H1 (cell line): ENCODE data around the gene TMEM150A. TPM values are rescaled to one million over a fixed set of nuclear protein-coding genes. Genes with fewer than 3 reads are reported as not detected.

Experiments used
- CTCF ChIA-PET: fragments of 300-600 bp; sonication (Branson Sonifier 250); formaldehyde crosslinking; loops from one replicate; lab custom pipeline; 2021; ENCODE audit not compliant: partially characterized antibody; lab: Charles Lee
- POLR2A ChIA-PET: fragments of 300-600 bp; sonication (Branson Sonifier 250); formaldehyde crosslinking; loops from one replicate; lab custom pipeline; 2021; ENCODE audit warnings: inconsistent platforms; ENCODE audit not compliant: partially characterized antibody; lab: Charles Lee
- DNase-seq, 2 experiments: peaks; one replicate each; pipeline versions ENCODE4 v3.0.0 to v3.0.0-alpha.2; 2010 to 2022; ENCODE audit warnings: low spot score in 2 of 2, low read depth in 1 of 2, mixed read lengths in 1 of 2
- FAIRE-seq: peaks from 2 replicates; lab custom pipeline; 2011; peaks lifted over from hg19 to GRCh38; lab: Jason Lieb, UNC
- H2AFZ ChIP-seq: 2 replicates; pipeline ENCODE4 v1.8.1; 2012; ENCODE audit warnings: low read length, inconsistent platforms
- H2AK5ac ChIP-seq: 2 replicates; pipeline ENCODE4 v1.6.1; 2013; ENCODE audit warnings: low read depth, low read length
- H2BK120ac ChIP-seq: replicated peaks from 2 replicates; pipeline ENCODE3; 2013; ENCODE audit warnings: low read depth, low read length, inconsistent platforms
- H2BK12ac ChIP-seq: 2 replicates; pipeline ENCODE4 v1.6.1; 2013; ENCODE audit warnings: low read depth, low read length
- H2BK15ac ChIP-seq: 2 replicates; pipeline ENCODE4 v1.6.1; 2013; ENCODE audit warnings: low read length
- H2BK20ac ChIP-seq: 2 replicates; pipeline ENCODE4 v1.6.1; 2013; ENCODE audit warnings: low read length
- H2BK5ac ChIP-seq: 2 replicates; pipeline ENCODE4 v1.6.1; 2013; ENCODE audit warnings: low read depth, low read length
- H3K14ac ChIP-seq: 2 replicates; pipeline ENCODE4 v1.6.1; 2013; ENCODE audit warnings: inconsistent platforms; ENCODE audit not compliant: insufficient read length
- H3K18ac ChIP-seq: 2 replicates; pipeline ENCODE4 v1.6.1; 2013; ENCODE audit warnings: low read length; ENCODE audit errors: extremely low read depth
- H3K23ac ChIP-seq: 2 replicates; pipeline ENCODE4 v1.6.1; 2013; ENCODE audit warnings: inconsistent platforms; ENCODE audit not compliant: insufficient read length
- H3K23me2 ChIP-seq: 2 replicates; pipeline ENCODE4 v1.6.1; 2013; ENCODE audit warnings: low read depth, low read length
- H3K27ac ChIP-seq: 2 replicates; pipeline ENCODE4 v1.6.1; 2011; ENCODE audit warnings: low read depth, low read length, inconsistent platforms
- H3K27me3 ChIP-seq, 4 experiments: replicated peaks in 1 of 4; 1 replicate in 1 of 4; 2 replicates in 3 of 4; pipeline versions ENCODE4 v1.6.1 to v1.8.1; 2011 to 2013; ENCODE audit warnings: low read length in 3 of 4, mild to moderate bottlenecking in 3 of 4, inconsistent platforms in 2 of 4, mixed read lengths in 2 of 4, moderate library complexity in 1 of 4; ENCODE audit not compliant: control insufficient read depth in 3 of 4, insufficient read depth in 3 of 4; ENCODE audit errors: extremely low read depth in 1 of 4
- H3K36me3 ChIP-seq, 4 experiments: 2 replicates each; pipeline versions ENCODE4 v1.6.1 to v1.8.1; 2011 to 2013; ENCODE audit warnings: mild to moderate bottlenecking in 4 of 4, low read length in 3 of 4, moderate library complexity in 2 of 4, control low read depth in 1 of 4, inconsistent platforms in 1 of 4; ENCODE audit not compliant: insufficient read depth in 4 of 4, control insufficient read depth in 2 of 4
- H3K4ac ChIP-seq: replicated peaks from 2 replicates; pipeline ENCODE3; 2013; ENCODE audit warnings: low read length, low read depth, mixed read lengths, inconsistent platforms; ENCODE audit not compliant: insufficient read length
- H3K4me1 ChIP-seq, 4 experiments: replicated peaks in 1 of 4; 1 replicate in 1 of 4; 2 replicates in 3 of 4; pipeline versions ENCODE4 v1.6.1 to v1.8.1; 2011 to 2013; ENCODE audit warnings: low read length in 3 of 4, inconsistent platforms in 2 of 4, mixed read lengths in 1 of 4; ENCODE audit not compliant: insufficient read depth in 4 of 4, control insufficient read depth in 3 of 4
- H3K4me2 ChIP-seq, 2 experiments: 2 replicates each; pipeline versions ENCODE4 v1.6.1 to v1.8.1; 2011 to 2013; ENCODE audit warnings: low read depth in 2 of 2, low read length in 2 of 2, control low read depth in 1 of 2, inconsistent platforms in 1 of 2, mild to moderate bottlenecking in 1 of 2; ENCODE audit not compliant: insufficient read depth in 1 of 2
- H3K4me3 ChIP-seq, 4 experiments: fragments of 200-600, 300-600 bp in 1 of 4; sonication (generic), shearing (Covaris generic), sonication (Bioruptor Twin) in 1 of 4; 2 replicates each; pipeline versions ENCODE4 v1.5.1 to v1.8.1; 2011 to 2016; ENCODE audit warnings: low read length in 4 of 4, low read depth in 3 of 4, control low read depth in 2 of 4, inconsistent platforms in 2 of 4, mild to moderate bottlenecking in 2 of 4, mixed read lengths in 1 of 4, moderate library complexity in 1 of 4; ENCODE audit not compliant: insufficient read depth in 2 of 4; ENCODE audit errors: extremely low read depth in 1 of 4
- H3K56ac ChIP-seq: replicated peaks from 2 replicates; pipeline ENCODE3; 2013; ENCODE audit warnings: low read depth, mild to moderate bottlenecking, mixed read lengths, low read length, inconsistent platforms; ENCODE audit not compliant: insufficient read length
- H3K79me1 ChIP-seq: 2 replicates; pipeline ENCODE4 v1.6.1; 2013; ENCODE audit warnings: low read depth, low read length, control low read depth
- H3K79me2 ChIP-seq, 2 experiments: 2 replicates each; pipeline versions ENCODE4 v1.6.1 to v1.8.1; 2012 to 2013; ENCODE audit warnings: low read length in 2 of 2, mild to moderate bottlenecking in 2 of 2, inconsistent platforms in 1 of 2; ENCODE audit not compliant: insufficient read depth in 2 of 2, control insufficient read depth in 1 of 2
- H3K9ac ChIP-seq, 4 experiments: replicated peaks in 1 of 4; 1 replicate in 1 of 4; 2 replicates in 3 of 4; pipeline versions ENCODE4 v1.6.1 to v1.8.1; 2011 to 2013; ENCODE audit warnings: low read depth in 3 of 4, low read length in 3 of 4, control low read depth in 2 of 4, mild to moderate bottlenecking in 2 of 4, moderate library complexity in 2 of 4, inconsistent platforms in 1 of 4; ENCODE audit errors: extremely low read depth in 1 of 4
- H3K9me3 ChIP-seq, 2 experiments: 2 replicates each; pipeline versions ENCODE4 v1.6.1 to v1.8.1; 2012 to 2013; ENCODE audit warnings: mild to moderate bottlenecking in 2 of 2, moderate library complexity in 2 of 2, control low read depth in 1 of 2, inconsistent platforms in 1 of 2, low read depth in 1 of 2, low read length in 1 of 2, mixed read lengths in 1 of 2; ENCODE audit not compliant: insufficient read depth in 2 of 2
- H4K20me1 ChIP-seq, 2 experiments: replicated peaks in 1 of 2; 2 replicates each; pipeline versions ENCODE3 to v1.8.1; 2011 to 2013; ENCODE audit warnings: inconsistent platforms in 2 of 2, low read length in 2 of 2, mild to moderate bottlenecking in 1 of 2; ENCODE audit not compliant: insufficient read depth in 2 of 2, control insufficient read depth in 1 of 2
- H4K5ac ChIP-seq: 2 replicates; pipeline ENCODE4 v1.6.1; 2013; ENCODE audit warnings: low read length, low read depth, mixed read lengths, inconsistent platforms; ENCODE audit not compliant: insufficient read length
- H4K8ac ChIP-seq: 2 replicates; pipeline ENCODE4 v1.8.0; 2013; ENCODE audit warnings: mild to moderate bottlenecking, moderate library complexity, low read length, inconsistent platforms; ENCODE audit not compliant: insufficient read depth; ENCODE audit errors: extremely low read depth
- H4K91ac ChIP-seq: replicated peaks from 2 replicates; pipeline ENCODE3; 2013; ENCODE audit warnings: low read length, mixed read lengths, inconsistent platforms; ENCODE audit not compliant: insufficient read length
- BACH1 ChIP-seq: IDR thresholded peaks from 2 replicates; pipeline ENCODE4 v1.6.1; 2012; ENCODE audit warnings: low read length, improper control_type of control experiment
- BRCA1 ChIP-seq: IDR thresholded peaks from 2 replicates; pipeline ENCODE4 v1.6.1; 2012; ENCODE audit warnings: low read depth, low read length, improper control_type of control experiment
- CHD1 ChIP-seq: IDR thresholded peaks from 2 replicates; pipeline ENCODE4 v1.6.1; 2012; ENCODE audit warnings: low read depth, low read length, improper control_type of control experiment
- CREB1 ChIP-seq: IDR thresholded peaks from 2 replicates; pipeline ENCODE4 v1.6.1; 2012; ENCODE audit warnings: inconsistent platforms
- GTF2F1 ChIP-seq: IDR thresholded peaks from 2 replicates; pipeline ENCODE4 v1.6.1; 2012; ENCODE audit warnings: low read depth, low read length, improper control_type of control experiment, borderline replicate concordance
- KDM4A ChIP-seq: IDR thresholded peaks from one replicate; pipeline ENCODE4 v1.7.1; 2012; ENCODE audit warnings: low read depth, mild to moderate bottlenecking, moderate library complexity, low read length, inconsistent platforms; ENCODE audit not compliant: severe bottlenecking
- ZNF274 ChIP-seq: IDR thresholded peaks from 2 replicates; pipeline ENCODE4 v1.7.0; 2012; ENCODE audit warnings: low read length, borderline replicate concordance; ENCODE audit errors: extremely low read depth
- WGBS, 2 experiments: shearing (Covaris generic) in 1 of 2; methylation state at CpG; one replicate each; pipeline versions ENCODE4 v1.1.6 to v1.1.7; 2013 to 2015; ENCODE audit warnings: low lambda C conversion rate in 2 of 2, mixed read lengths in 2 of 2, inconsistent platforms in 1 of 2, low coverage in 1 of 2, missing lambda C conversion rate in 1 of 2; ENCODE audit not compliant: insufficient replicate concordance in 2 of 2, insufficient coverage in 1 of 2, insufficient read length in 1 of 2; ENCODE audit errors: extremely low coverage in 1 of 2, missing lambda C conversion rate in 1 of 2; 5-methylcytosine and 5-hydroxymethylcytosine counted together
- polyA plus RNA-seq, 7 experiments: library from polyadenylated mRNA; depleted of rRNA in 3 of 7; stranded (reverse) in 5 of 7; unstranded in 2 of 7; fragments of >200 nt in 5 of 7; fragments of 200-250 nt in 2 of 7; gene quantifications; 1 replicate in 5 of 7; 2 replicates in 1 of 7; 4 replicates in 1 of 7; pipeline versions ENCODE4 v1.2.1 to v1.2.3, GENCODE V29; 2011 to 2013; ENCODE audit warnings: missing spikeins in 2 of 7, mixed read lengths in 2 of 7
- total RNA-seq: library from RNA; stranded (reverse); fragmentation: NEBNext Ultra II Directional; extraction: Animal tissue kit (Norgen Biotek cat#: 25700); gene quantifications from 2 replicates; pipeline ENCODE4 v1.2.1, GENCODE V29; 2021
- TF ChIP-seq, protein P1 (sequence below): IDR thresholded peaks from 2 replicates; pipeline ENCODE4 v1.6.1; 2012; ENCODE audit warnings: low read length, inconsistent platforms
- TF ChIP-seq, protein P2 (sequence below): IDR thresholded peaks from 2 replicates; pipeline ENCODE4 v1.6.1; 2012; ENCODE audit warnings: inconsistent platforms

TMEM150A gene
- total and polyA plus RNA-seq, 2 of the 8 experiments (the other 6 are each of a cell fraction or from before 2014, with no cell fraction given), result 19.8 to 29.9 TPM

DNA sequence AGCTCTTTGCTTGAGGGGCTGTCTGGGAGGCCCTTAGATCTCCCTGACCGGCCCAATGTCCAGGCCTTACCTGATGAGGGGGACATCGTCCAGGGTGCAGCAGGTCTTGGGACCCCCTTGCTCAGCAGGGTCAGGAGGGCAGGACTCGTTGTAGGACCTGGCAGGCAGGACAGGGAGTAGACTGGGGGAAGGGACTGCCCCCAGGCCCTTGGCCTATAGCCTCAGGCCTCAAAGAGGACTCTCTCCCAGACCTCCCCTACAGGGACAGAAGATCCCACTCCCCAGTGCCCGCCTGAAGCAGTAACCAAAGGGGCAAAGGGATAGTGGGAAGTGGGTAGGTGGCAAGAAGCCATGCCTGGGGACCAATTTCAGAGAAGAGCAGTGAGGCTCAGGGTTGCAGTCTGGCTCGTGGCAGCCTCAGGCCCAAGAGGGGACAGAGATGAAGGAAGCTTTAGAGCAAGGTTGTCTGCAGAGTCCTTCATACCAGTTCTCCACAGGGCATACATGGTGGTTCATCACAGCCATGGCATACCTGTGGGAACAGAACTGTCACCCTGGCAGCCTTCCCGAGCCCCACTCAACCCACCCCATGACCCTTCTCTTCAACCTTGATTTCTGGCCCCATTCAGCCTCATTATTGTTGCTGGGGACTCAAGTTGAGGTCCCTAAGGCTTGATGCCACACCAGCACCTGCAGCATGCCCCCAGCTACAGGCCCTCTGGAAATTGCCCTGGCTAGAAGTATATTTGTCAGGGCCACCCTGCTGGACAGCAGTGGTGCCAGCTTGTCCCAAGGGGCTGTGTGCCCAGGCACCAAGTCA, 1.3 kb downstream of the TMEM150A start:
- H3K36me3 ChIP-seq, result peaks cover 4 to 22% (median 7%) of the 10 kb centered on the region in 4 experiments; a peak in 5 of 8 replicates
- H3K23me2 ChIP-seq, result peaks cover 15% of the 10 kb centered on the region
- H3K4me3 ChIP-seq, result peak overlapping the region in 3 of 4 experiments; percentile 62 to 86 (median 77); a peak in 4 of 8 replicates
- no peak overlapping the region for H3K27ac ChIP-seq
- FAIRE-seq (no peak), DNase-seq (no peak)
- peaks cover 7% of the 10 kb centered on the region for H3K79me1 ChIP-seq
- H2BK15ac ChIP-seq, result no peak overlapping the region
- H4K8ac ChIP-seq, result no peak overlapping the region; the same call in 1 of the 2 replicates
- peaks cover 0 to 18% of the 10 kb centered on the region in 2 experiments; a peak in 2 of 4 replicates for H3K79me2 ChIP-seq
- no peaks in the 10 kb centered on the region for H3K9me3 ChIP-seq
- H2BK120ac ChIP-seq, result no peak overlapping the region
- H2AFZ ChIP-seq, result no peak overlapping the region
- ChIA-PET POLR2A (interaction anchor here (0.6 to 7.9 kb wide), 9 partner anchors 10 to 61 kb away, joined by 3 to 95 read pairs (median 8); partner anchors contain the start of genes C2orf68, GGCX, MAT2A and USP39), CTCF (interaction anchor here (0.6 to 1.5 kb wide), 4 partner anchors 10 to 179 kb away, joined by 3 to 4 read pairs (median 4); no protein-coding TSS in a partner anchor)
- 84% methylated on average over 6 of the region's 6 CpGs; no CpG with 5 or more reads in 1 of the 2 experiments for WGBS, 2 experiments
- no peak overlapping the region for H4K91ac ChIP-seq
- no peak overlapping the region for H4K5ac ChIP-seq
- H3K23ac ChIP-seq, result no peak overlapping the region
- H3K9ac ChIP-seq, result no peak overlapping the region
- H2BK5ac ChIP-seq, result no peak overlapping the region
- H2BK20ac ChIP-seq, result no peak overlapping the region
- no peak overlapping the region for H3K14ac ChIP-seq
- peak overlapping the region; percentile 71 to 89 for H3K4me2 ChIP-seq
- no peaks in the 10 kb centered on the region for H3K27me3 ChIP-seq
- 0 out of 2 replicates have a peak overlapping the region, but pooled peaks have one; percentile 17 for H2AK5ac ChIP-seq
- no peak overlapping the region for H2BK12ac ChIP-seq
- H3K4me1 ChIP-seq, result peaks cover 0 to 10% (median 3%) of the 10 kb centered on the region in 4 experiments; a peak in 6 of 7 replicates
- H3K4ac ChIP-seq, result no peak overlapping the region
- H3K18ac ChIP-seq, result no peak overlapping the region
- peaks cover 2 to 11% of the 10 kb centered on the region in 2 experiments for H4K20me1 ChIP-seq
- H3K56ac ChIP-seq, result no peak overlapping the region
- TF ChIP-seq BRCA1 (no peak), CHD1 (no peak), ZNF274 (no peak), KDM4A (no peak), GTF2F1 (no peak), CREB1 (no peak), BACH1 (no peak)
- TF ChIP-seq, protein P1, sequence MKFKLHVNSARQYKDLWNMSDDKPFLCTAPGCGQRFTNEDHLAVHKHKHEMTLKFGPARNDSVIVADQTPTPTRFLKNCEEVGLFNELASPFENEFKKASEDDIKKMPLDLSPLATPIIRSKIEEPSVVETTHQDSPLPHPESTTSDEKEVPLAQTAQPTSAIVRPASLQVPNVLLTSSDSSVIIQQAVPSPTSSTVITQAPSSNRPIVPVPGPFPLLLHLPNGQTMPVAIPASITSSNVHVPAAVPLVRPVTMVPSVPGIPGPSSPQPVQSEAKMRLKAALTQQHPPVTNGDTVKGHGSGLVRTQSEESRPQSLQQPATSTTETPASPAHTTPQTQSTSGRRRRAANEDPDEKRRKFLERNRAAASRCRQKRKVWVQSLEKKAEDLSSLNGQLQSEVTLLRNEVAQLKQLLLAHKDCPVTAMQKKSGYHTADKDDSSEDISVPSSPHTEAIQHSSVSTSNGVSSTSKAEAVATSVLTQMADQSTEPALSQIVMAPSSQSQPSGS, result no peak
- TF ChIP-seq, protein P2, sequence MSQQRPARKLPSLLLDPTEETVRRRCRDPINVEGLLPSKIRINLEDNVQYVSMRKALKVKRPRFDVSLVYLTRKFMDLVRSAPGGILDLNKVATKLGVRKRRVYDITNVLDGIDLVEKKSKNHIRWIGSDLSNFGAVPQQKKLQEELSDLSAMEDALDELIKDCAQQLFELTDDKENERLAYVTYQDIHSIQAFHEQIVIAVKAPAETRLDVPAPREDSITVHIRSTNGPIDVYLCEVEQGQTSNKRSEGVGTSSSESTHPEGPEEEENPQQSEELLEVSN, result no peak
